Mucosa of descending colon (tissue), 3 donors: Measurements from ENCODE around the gene VAV3. TPM values are rescaled to one million over a fixed set of nuclear protein-coding genes. Genes with fewer than 3 reads are reported as not detected.

Experiments
- ATAC-seq: fragments of 200-7000 bp; cut with Tn5 transposase; one replicate; pipeline ENCODE4 v1.9.1; 2020; ENCODE audit warnings: mild to moderate bottlenecking, moderate library complexity
- DNase-seq, 3 donors: peaks; one replicate each; pipeline ENCODE4 v3.0.0-alpha.2; 2020
- H3K36me3 ChIP-seq: fragments of 200-600 bp; one replicate; pipeline ENCODE4 v1.8.0; 2021; ENCODE audit warnings: low read depth, mild to moderate bottlenecking
- H3K4me1 ChIP-seq: fragments of 200-600 bp; one replicate; pipeline ENCODE4 v1.8.0; 2021; ENCODE audit warnings: low read depth, mild to moderate bottlenecking
- H3K4me3 ChIP-seq: fragments of 200-600 bp; one replicate; pipeline ENCODE4 v1.8.0; 2021; ENCODE audit warnings: mild to moderate bottlenecking
- H3K9me3 ChIP-seq: fragments of 200-600 bp; one replicate; pipeline ENCODE4 v1.8.0; 2021; ENCODE audit warnings: mild to moderate bottlenecking
- CTCF ChIP-seq: fragments of 200-600 bp; IDR thresholded peaks from one replicate; pipeline ENCODE4 v1.8.0; 2022; ENCODE audit warnings: antibody characterized with exemption, mild to moderate bottlenecking
- intact Hi-C, 2 donors: fragments of 100-400 bp; cut with DNase I in 1 of 2; cut with micrococcal nuclease in 1 of 2; formaldehyde crosslinking; loops; one replicate each; pipeline versions ENCODE4 v1.11.0 to v1.11.1; 2022; cut with DNase I, micrococcal nuclease
- total RNA-seq, 3 donors: library from RNA; stranded (reverse); fragmentation: NEBNext Ultra II Directional in 2 of 3; extraction: Animal tissue kit (Norgen Biotek cat#: 25700) in 2 of 3; gene quantifications; one replicate each; pipeline versions ENCODE4 v1.2.1 to v1.2.4, GENCODE V29; 2021 to 2023
- donor health status: DM: no; HTN: no; CAD: no; lungs with moderate emphysema.
- donor health status: DM: no; HTN: no; CAD: no.
- donor health status: DM: no; HTN: yes; CAD: no.

The VAV3 gene
- total RNA-seq, 3 donors from 2014 or later, result 41.3 to 142 (median 101) TPM

GRCh38 chr1:107843989-107844388 is 121.0 kb downstream of the VAV3 start:
- DNase-seq (no peak), ATAC-seq (no peak)
- intact Hi-C loops, result no loop called here
- Histone ChIP-seq H3K4me1 (no peaks in the 10 kb centered on the region), H3K36me3 (no peaks in the 10 kb centered on the region), H3K4me3 (no peak overlapping the region), H3K9me3 (no peaks in the 10 kb centered on the region)
- TF ChIP-seq CTCF, result no peak

GRCh38 chr1:107842241-107842640 is 122.7 kb downstream of the VAV3 start:
- no peak for DNase-seq
- Histone ChIP-seq H3K36me3 (no peaks in the 10 kb centered on the region), H3K4me1 (no peaks in the 10 kb centered on the region), H3K4me3 (no peak overlapping the region), H3K9me3 (no peaks in the 10 kb centered on the region)
- no peak for TF ChIP-seq CTCF
- ATAC-seq, result no peak
- intact Hi-C loops, result no loop called here

GRCh38 chr1:107840725-107841124 is 124.3 kb downstream of the VAV3 start:
- no peak for TF ChIP-seq CTCF
- Histone ChIP-seq H3K4me1 (no peaks in the 10 kb centered on the region), H3K4me3 (no peak overlapping the region), H3K9me3 (no peaks in the 10 kb centered on the region), H3K36me3 (no peaks in the 10 kb centered on the region)
- ATAC-seq (peak; percentile 43), DNase-seq (no peak)
- intact Hi-C loops, result no loop called here

GRCh38 chr1:107838056-107838455 is 126.9 kb downstream of the VAV3 start:
- Histone ChIP-seq H3K36me3 (no peaks in the 10 kb centered on the region), H3K4me3 (no peak overlapping the region), H3K4me1 (no peaks in the 10 kb centered on the region), H3K9me3 (no peaks in the 10 kb centered on the region)
- ATAC-seq, result no peak
- DNase-seq, result no peak
- intact Hi-C loops, result no loop called here
- no peak for TF ChIP-seq CTCF

- TF ChIP-seq CTCF, result no peak
- no peak for ATAC-seq
- no peaks in the 10 kb centered on the region for H3K36me3 ChIP-seq
- no peaks in the 10 kb centered on the region for H3K4me1 ChIP-seq
- no peak for DNase-seq
- intact Hi-C loops, result no loop called here
- H3K9me3 ChIP-seq, result no peaks in the 10 kb centered on the region
- no peak overlapping the region for H3K4me3 ChIP-seq
Observed at GRCh38 chr1:107835151-107835670, 129.8 kb downstream of the VAV3 start.

GRCh38 chr1:107833061-107833460 is 131.9 kb downstream of the VAV3 start:
- Histone ChIP-seq H3K4me3 (no peak overlapping the region), H3K36me3 (no peaks in the 10 kb centered on the region), H3K9me3 (no peaks in the 10 kb centered on the region), H3K4me1 (no peaks in the 10 kb centered on the region)
- intact Hi-C loops, result no loop called here
- TF ChIP-seq CTCF, result no peak
- DNase-seq (no peak), ATAC-seq (no peak)
